Measurements from ENCODE around the gene DENND4A.
A peak's percentile ranks its signal among the peaks of the same experiment; 100 is the strongest.

Gene DENND4A

DNA sequence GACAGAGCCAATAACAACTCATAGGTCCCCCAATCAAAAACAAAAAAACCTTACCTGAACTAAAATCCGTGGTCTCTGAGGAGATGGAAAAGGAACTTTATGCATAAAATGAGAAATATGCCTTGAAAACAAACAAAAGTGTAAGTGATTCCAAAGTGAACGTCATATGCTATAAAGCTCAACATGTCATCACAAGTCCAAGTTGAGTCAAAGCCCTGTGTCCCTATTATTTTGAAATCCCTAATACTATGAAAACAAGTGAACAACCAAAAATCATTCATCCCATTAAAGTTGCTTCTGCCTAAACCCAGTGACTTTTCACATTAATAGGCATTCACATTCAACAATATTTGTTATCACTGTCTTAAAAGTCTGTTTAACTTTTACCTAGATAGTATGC, 59.4 kb downstream of the DENND4A start:
- DNase-seq (ENCODE audit: insufficient read length): no peak
- TF ChIP-seq POLR2A (IDR thresholded peaks at IDR 0.05; ENCODE audit: low read depth, low read length) (no peak), TAF1 (IDR thresholded peaks at IDR 0.05; ENCODE audit: borderline replicate concordance, low read depth, low read length) (no peak), POLR2AphosphoS5 (IDR thresholded peaks at IDR 0.05; ENCODE audit: low read depth, low read length) (no peak)
- no peak for FAIRE-seq

DNA sequence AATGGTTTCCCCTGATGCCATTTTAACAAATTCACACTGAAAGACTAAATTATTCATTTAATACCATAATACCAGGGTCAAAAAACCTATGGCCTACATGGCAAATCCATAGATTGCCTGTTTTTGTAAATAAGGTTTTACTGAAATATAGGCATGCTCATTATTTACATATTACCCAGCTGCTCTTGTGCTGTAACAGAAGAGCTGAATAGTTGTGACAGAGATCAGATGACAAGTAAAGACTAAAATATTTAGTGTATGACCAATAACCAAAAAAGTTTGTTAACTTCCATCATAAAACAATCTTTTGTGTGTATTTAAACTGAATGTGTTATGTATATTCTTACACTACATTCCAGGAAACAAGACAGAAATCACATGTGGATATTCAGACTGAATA, 60.2 kb downstream of the DENND4A start:
- no peak for DNase-seq (ENCODE audit: insufficient read length)

DNA sequence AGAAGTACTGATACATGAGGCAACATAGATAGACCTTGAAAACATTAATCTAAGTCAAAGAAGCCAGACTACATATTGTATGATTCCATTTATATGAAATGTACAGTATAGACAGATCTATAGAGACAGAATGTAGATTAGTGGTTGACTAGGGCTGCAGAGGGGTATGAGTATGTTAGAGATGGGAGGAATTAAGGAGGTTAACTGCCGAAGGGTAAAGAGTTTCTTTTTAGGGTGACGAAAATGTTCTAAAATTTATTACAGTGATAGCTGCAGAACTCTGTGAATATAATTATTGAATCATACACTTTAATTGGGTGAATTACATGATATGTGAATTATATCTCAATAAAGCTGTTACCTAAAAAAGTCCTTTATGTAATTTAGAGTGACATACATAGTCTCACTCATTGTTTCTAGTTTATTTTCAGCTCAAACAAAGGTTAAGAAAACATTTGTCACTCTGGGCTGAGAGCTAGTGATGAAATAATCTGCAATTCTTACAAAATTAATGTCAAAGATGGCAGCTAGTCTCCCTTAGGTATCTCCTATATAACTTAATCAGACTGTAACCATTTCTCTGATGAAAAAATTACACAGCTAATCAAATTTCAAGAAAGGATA, 61.4 kb downstream of the DENND4A start:
- DNase-seq (ENCODE audit: insufficient read length) (no peak), FAIRE-seq (no peak)
- TF ChIP-seq POLR2A (IDR thresholded peaks at IDR 0.05; ENCODE audit: low read depth, low read length): no peak
- no peak for TF ChIP-seq TAF1 (IDR thresholded peaks at IDR 0.05; ENCODE audit: borderline replicate concordance, low read depth, low read length)
- no peak for TF ChIP-seq POLR2AphosphoS5 (IDR thresholded peaks at IDR 0.05; ENCODE audit: low read depth, low read length)

More for the DNA sequence above, 60.2 kb downstream of the DENND4A start:
- TF ChIP-seq TAF1 (IDR thresholded peaks at IDR 0.05; ENCODE audit: borderline replicate concordance, low read depth, low read length): no peak
- no peak for TF ChIP-seq POLR2AphosphoS5 (IDR thresholded peaks at IDR 0.05; ENCODE audit: low read depth, low read length)
- TF ChIP-seq POLR2A (IDR thresholded peaks at IDR 0.05; ENCODE audit: low read depth, low read length): no peak
- FAIRE-seq: peak; percentile 17

DNA sequence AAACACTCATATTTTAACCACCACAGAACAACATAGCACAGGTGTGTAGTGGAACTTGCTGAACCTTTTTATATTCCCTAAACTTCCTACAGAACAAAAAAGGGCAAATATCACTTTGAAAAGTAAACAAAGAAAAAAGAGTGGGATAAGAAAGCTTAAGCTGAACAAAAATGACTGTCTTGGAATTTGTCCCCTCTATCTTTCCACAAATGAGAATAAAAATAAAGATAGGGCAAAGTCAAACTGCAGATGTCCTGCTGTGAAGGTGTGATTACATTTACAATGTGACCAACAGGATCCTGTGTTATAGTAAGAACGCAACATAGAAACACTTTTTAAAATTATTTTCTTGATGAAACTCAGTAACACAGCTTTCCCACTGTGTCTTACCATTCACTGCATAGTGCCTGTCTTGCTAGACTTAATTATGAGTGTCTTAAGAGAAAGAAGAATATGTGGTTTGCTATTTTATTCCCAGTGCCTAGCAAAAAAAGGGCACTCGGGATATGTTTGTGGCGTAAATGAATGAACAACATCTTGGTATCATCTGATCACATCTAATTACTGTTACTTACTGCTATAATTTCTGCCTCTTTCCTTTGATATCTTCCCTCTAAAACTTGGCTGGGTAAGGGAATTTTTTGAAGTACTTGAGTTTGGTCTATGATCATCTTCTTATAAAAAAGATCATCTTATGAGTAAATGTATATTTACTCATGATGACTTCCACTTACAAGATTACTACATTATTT, 67.5 kb downstream of the DENND4A start:
- no peak for TF ChIP-seq POLR2AphosphoS5 (IDR thresholded peaks at IDR 0.05; ENCODE audit: low read depth, low read length)
- TF ChIP-seq POLR2A (IDR thresholded peaks at IDR 0.05; ENCODE audit: low read depth, low read length): no peak
- no peak for TF ChIP-seq TAF1 (IDR thresholded peaks at IDR 0.05; ENCODE audit: borderline replicate concordance, low read depth, low read length)
- FAIRE-seq: no peak

DNA sequence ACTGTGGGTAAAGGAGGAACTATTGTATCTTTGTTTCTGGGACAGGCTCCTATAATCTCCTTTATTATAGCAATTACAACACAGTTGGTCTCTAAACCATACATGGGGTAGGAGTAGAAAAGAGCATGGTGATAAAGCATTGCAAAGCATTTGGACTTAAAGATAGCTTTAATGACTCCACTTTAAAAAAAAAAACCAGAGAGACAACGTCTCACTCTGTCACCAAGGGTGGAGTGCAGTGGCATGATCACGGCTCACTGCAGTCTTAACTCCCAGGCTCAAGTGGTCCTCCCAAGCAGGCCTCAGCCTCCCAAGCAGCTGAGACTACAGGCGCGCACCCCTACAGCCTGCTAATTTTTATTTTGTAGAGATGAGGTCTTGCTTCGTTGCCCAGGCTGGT, 68.2 kb downstream of the DENND4A start:
- no peak for DNase-seq (ENCODE audit: insufficient read length)
- TF ChIP-seq TAF1 (IDR thresholded peaks at IDR 0.05; ENCODE audit: borderline replicate concordance, low read depth, low read length) (no peak), POLR2AphosphoS5 (IDR thresholded peaks at IDR 0.05; ENCODE audit: low read depth, low read length) (no peak), POLR2A (IDR thresholded peaks at IDR 0.05; ENCODE audit: low read depth, low read length) (no peak)
- no peak for FAIRE-seq

More for the DNA sequence above, 67.5 kb downstream of the DENND4A start:
- DNase-seq (ENCODE audit: insufficient read length): no peak

DNA sequence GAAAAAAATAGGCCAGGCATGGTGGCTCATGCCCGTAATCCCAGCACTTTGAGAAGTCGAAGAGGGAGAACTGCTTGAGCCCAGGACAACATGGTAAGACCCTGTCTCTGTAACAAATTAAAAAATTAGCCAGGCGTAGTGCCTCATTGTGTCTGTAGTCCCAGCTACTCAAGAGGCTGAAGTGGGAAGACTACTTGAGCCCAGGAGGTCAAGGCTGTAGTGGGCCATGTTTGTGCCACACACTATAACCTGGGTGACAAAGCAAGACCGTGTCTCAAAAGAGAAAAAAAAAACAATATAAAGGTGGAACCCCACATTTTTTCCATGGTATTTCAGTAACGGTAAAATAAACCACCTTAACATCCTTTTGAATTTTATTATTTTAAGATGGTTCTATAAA, 69.9 kb downstream of the DENND4A start:
- no peak for FAIRE-seq
- TF ChIP-seq POLR2A (IDR thresholded peaks at IDR 0.05; ENCODE audit: low read depth, low read length) (no peak), POLR2AphosphoS5 (IDR thresholded peaks at IDR 0.05; ENCODE audit: low read depth, low read length) (no peak), TAF1 (IDR thresholded peaks at IDR 0.05; ENCODE audit: borderline replicate concordance, low read depth, low read length) (no peak)
- no peak for DNase-seq (ENCODE audit: insufficient read length)

DNA sequence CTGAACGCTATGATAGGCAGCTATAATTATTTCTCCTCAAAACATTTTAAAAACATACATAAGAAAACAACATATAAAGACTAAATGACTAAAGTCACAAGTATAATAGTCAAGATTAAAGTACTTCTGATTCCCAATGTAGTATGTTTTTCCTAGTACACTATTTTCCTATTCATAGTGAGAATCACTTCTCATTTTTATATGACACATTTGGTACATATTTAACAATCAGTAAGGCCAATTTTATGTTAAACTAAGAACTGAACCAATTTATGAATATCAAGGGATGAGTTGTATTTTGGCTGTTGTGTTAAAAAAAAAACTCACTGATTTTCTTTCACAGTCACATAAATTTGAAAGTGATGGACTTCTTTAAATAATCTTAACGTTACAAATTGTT, 79.7 kb downstream of the DENND4A start:
- no peak for FAIRE-seq
- DNase-seq (ENCODE audit: insufficient read length): no peak
- TF ChIP-seq TAF1 (IDR thresholded peaks at IDR 0.05; ENCODE audit: borderline replicate concordance, low read depth, low read length) (no peak), POLR2AphosphoS5 (IDR thresholded peaks at IDR 0.05; ENCODE audit: low read depth, low read length) (no peak), POLR2A (IDR thresholded peaks at IDR 0.05; ENCODE audit: low read depth, low read length) (no peak)

DNA sequence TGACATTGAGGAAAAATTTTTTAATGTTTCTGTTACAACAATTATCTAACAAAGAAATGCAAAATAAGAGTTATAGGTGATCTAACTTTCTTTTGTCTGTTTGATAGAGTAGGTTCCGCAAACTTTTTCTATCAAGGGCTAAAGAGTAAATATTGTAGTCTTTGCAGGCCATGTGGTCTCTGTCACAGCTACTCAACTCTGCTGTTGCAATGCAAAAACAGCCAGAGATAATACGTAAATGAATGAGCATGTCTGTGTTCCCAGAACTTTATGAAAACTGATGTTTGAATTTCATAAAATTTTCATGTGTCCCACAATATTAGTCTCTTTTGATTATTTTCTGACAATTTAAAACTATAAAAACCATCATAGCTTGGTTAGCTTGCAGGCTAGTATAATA, 97.0 kb downstream of the DENND4A start:
- TF ChIP-seq TAF1 (IDR thresholded peaks at IDR 0.05; ENCODE audit: borderline replicate concordance, low read depth, low read length) (no peak), POLR2A (IDR thresholded peaks at IDR 0.05; ENCODE audit: low read depth, low read length) (no peak), POLR2AphosphoS5 (IDR thresholded peaks at IDR 0.05; ENCODE audit: low read depth, low read length) (no peak)
- FAIRE-seq (no peak), DNase-seq (ENCODE audit: insufficient read length) (no peak)

DNA sequence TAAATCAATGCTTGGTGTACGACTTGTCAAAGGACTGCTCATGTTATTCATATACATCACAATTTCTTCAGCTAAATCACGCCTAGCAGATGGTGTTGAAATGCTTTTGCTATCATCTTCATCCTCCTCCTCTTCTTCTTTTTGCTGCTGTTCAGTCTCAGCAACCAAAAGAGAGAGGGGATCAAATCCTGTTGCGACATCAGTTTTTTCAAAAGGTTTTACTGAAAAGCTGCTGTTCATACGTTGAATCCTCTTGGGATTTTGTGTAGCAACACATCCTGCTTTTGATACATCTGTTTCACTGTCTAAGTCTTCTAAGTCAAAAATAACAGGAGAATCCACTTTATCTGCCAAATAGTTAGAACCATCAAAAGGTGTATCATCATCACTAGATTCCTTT, 101.3 kb downstream of the DENND4A start:
- peak; percentile 5 for FAIRE-seq
- DNase-seq (ENCODE audit: insufficient read length): no peak
- no peak for TF ChIP-seq TAF1 (IDR thresholded peaks at IDR 0.05; ENCODE audit: borderline replicate concordance, low read depth, low read length)
- TF ChIP-seq POLR2A (IDR thresholded peaks at IDR 0.05; ENCODE audit: low read depth, low read length): no peak
- TF ChIP-seq POLR2AphosphoS5 (IDR thresholded peaks at IDR 0.05; ENCODE audit: low read depth, low read length): no peak

DNA sequence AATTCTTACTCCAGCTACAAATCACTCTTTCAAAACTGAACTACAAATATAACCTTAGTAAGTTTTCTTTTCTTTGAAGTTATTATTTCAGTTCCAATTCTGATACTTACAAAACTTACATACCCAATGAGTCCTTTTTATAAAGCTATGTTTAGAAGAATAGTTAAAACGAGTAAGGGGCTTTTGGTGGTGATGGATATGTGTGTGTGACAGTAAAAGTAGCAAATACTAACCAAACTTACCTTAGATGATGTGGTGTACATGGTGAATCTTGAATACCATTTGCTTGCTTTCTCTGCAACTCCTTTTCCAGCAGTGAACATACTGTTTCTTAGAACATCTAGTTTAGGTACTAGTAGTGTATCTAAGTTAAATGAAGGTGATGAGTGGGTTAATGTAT, 101.9 kb downstream of the DENND4A start:
- FAIRE-seq (no peak), DNase-seq (ENCODE audit: insufficient read length) (no peak)
- no peak for TF ChIP-seq POLR2AphosphoS5 (IDR thresholded peaks at IDR 0.05; ENCODE audit: low read depth, low read length)
- TF ChIP-seq TAF1 (IDR thresholded peaks at IDR 0.05; ENCODE audit: borderline replicate concordance, low read depth, low read length): no peak
- TF ChIP-seq POLR2A (IDR thresholded peaks at IDR 0.05; ENCODE audit: low read depth, low read length): no peak

DNA sequence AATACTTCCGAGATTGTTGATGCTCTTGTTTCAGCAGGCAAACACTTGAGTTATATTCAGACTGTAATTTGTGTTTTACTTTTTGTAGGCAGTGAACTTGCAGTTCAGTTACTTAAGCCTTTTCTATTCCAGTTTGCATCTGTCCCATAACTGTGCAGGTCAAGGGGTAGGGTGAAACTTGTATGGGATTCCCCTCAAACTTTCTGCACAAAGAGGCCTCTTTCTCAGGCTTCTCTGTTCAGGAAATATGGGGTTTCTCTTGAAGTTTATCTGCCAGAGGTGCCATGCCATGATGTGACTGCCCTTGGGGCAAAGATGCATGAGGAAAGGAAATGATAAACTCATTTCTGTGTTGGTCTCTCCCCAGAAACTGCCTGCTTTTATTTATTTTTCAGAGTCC, 103.6 kb downstream of the DENND4A start:
- peak; percentile 76 for FAIRE-seq
- TF ChIP-seq POLR2A (IDR thresholded peaks at IDR 0.05; ENCODE audit: low read depth, low read length) (no peak), POLR2AphosphoS5 (IDR thresholded peaks at IDR 0.05; ENCODE audit: low read depth, low read length) (peak; percentile 46; the same call in 1 of the 2 replicates)

DNA sequence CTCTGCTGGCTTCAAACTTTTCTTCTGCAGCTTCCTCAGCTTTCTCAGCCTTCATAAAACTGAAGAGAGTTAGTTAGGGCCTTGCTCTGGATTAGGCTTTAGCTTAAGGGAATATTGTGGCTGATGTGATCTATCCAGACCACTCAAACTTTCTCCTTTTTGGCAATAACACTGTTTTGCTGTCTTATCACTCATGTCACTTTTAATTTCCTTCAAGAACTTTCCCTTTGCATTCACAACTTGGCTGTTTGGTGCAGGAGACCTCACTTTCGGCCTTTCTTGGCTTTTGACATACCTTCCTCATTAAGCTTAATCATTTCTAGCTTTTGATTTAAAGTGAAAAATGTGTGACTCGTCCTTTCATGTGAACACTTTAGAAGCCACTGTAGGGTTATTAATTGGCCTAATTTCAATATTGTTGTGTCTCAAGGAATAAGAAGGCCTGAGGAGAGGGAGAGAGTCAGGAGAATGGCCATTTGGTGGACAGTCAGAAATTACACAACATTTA, 109.6 kb downstream of the DENND4A start:
- TF ChIP-seq TAF1 (IDR thresholded peaks at IDR 0.05; ENCODE audit: borderline replicate concordance, low read depth, low read length): no peak
- no peak for TF ChIP-seq POLR2AphosphoS5 (IDR thresholded peaks at IDR 0.05; ENCODE audit: low read depth, low read length)
- TF ChIP-seq POLR2A (IDR thresholded peaks at IDR 0.05; ENCODE audit: low read depth, low read length): no peak
- DNase-seq (ENCODE audit: insufficient read length) (no peak), FAIRE-seq (no peak)

More for the DNA sequence above, 103.6 kb downstream of the DENND4A start:
- no peak for DNase-seq (ENCODE audit: insufficient read length)

Data from GM12892 (cell line).